ENCODE data around the gene PEX7.
"Not testable (repeated sequence)": the region's sequence is repeated elsewhere in the genome, so short reads cannot be mapped to it uniquely, and the experiment has no call there.

Gene PEX7

GRCh38 chr6:136787726-136788068 is 34.7 kb upstream of the PEX7 start:
- TF ChIP-seq SPI1 (IDR thresholded peaks at IDR 0.05; ENCODE audit: borderline replicate concordance, low read depth) (no peak), CTCF (IDR thresholded peaks at IDR 0.05; ENCODE audit: insufficient read depth, low read length) (no peak), GABPA (IDR thresholded peaks at IDR 0.05; ENCODE audit: low read depth) (no peak), POLR2AphosphoS5 (IDR thresholded peaks at IDR 0.05; ENCODE audit: low read depth) (no peak), REST (IDR thresholded peaks at IDR 0.05; ENCODE audit: insufficient replicate concordance, low read depth) (no peak)
- Histone ChIP-seq H3K4me3 (replicated peaks; ENCODE audit: insufficient read depth, low read length) (no peak overlapping the region), H3K27me3 (ENCODE audit: insufficient read depth, poor library complexity, severe bottlenecking) (no peaks in the 10 kb centered on the region)

DNA sequence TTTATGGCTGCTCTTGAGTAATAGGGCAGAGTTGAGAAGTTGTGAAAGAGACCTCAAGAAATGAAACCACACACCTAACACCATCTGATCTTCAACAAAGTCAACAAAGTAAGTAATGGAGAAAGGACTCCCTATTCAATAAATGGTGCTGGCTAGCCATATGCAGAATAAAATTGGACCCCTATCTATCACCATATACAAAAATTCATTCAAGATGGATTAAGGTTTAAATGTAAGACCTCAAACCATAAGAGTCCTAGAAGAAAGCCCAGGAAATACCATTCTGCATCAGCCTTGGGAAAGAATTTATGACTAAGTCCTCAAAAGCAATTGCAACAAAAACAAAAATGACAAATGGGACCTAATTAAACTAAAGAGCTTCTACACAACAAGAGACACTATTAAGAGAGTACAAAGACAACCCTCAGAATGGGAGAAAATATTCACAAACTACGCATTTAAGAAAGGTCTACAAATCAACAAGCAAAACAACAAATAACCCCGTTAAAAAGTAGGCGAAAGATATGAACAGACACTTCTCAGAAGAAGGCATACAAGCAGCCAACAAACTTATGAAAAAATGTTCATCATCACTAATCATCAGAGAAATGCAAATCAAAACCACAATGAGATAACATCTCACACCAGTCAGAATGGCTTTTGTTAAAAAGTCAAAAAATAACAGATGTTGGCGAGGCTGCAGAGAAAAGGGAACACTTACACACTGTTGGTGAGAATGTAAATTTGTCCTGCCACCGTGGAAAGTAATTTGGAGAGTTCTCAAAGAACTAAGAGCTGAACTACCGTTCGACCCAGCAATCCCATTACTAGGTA is 34.1 kb upstream of the PEX7 start:
- no peak for TF ChIP-seq SPI1 (IDR thresholded peaks at IDR 0.05; ENCODE audit: borderline replicate concordance, low read depth)
- H3K27ac ChIP-seq (replicated peaks), result peak overlapping the region; percentile 65
- H3K27me3 ChIP-seq (ENCODE audit: insufficient read depth, poor library complexity, severe bottlenecking), result no peaks in the 10 kb centered on the region
- no peak overlapping the region for H3K4me3 ChIP-seq (replicated peaks; ENCODE audit: insufficient read depth, low read length)
- DNase-seq (ENCODE audit: low read depth in 1 of 2, low spot score in 1 of 2), result peak in 1 of 2 experiments; percentile 63

More at GRCh38 chr6:136787726-136788068, 34.7 kb upstream of the PEX7 start:
- H3K27ac ChIP-seq (replicated peaks), result peak overlapping the region; percentile 65
- no peak for DNase-seq (ENCODE audit: low read depth in 1 of 2, low spot score in 1 of 2)

- not testable (repeated sequence) for DNase-seq (ENCODE audit: low read depth in 1 of 2, low spot score in 1 of 2); H3K27me3 ChIP-seq (ENCODE audit: insufficient read depth, poor library complexity, severe bottlenecking); H3K27ac ChIP-seq (replicated peaks); H3K4me3 ChIP-seq (replicated peaks; ENCODE audit: insufficient read depth, low read length)
Measured at GRCh38 chr6:136789440-136789839, 33.0 kb upstream of the PEX7 start.

GRCh38 chr6:136790411-136791295 is 31.7 kb upstream of the PEX7 start:
- TF ChIP-seq POLR2AphosphoS5 (IDR thresholded peaks at IDR 0.05; ENCODE audit: low read depth) (no peak), SPI1 (IDR thresholded peaks at IDR 0.05; ENCODE audit: borderline replicate concordance, low read depth) (no peak), CTCF (IDR thresholded peaks at IDR 0.05; ENCODE audit: insufficient read depth, low read length) (no peak), GABPA (IDR thresholded peaks at IDR 0.05; ENCODE audit: low read depth) (no peak)
- no peak for DNase-seq (ENCODE audit: low read depth in 1 of 2, low spot score in 1 of 2)
- H3K27ac ChIP-seq (replicated peaks), result peak overlapping the region; percentile 91
- H3K4me3 ChIP-seq (replicated peaks; ENCODE audit: insufficient read depth, low read length), result peak overlapping the region; percentile 87
- no peaks in the 10 kb centered on the region for H3K27me3 ChIP-seq (ENCODE audit: insufficient read depth, poor library complexity, severe bottlenecking)

- Histone ChIP-seq H3K4me3 (replicated peaks; ENCODE audit: insufficient read depth, low read length) (peak overlapping the region; percentile 87), H3K27me3 (ENCODE audit: insufficient read depth, poor library complexity, severe bottlenecking) (no peaks in the 10 kb centered on the region), H3K27ac (replicated peaks) (peak overlapping the region; percentile 91)
- TF ChIP-seq CTCF (IDR thresholded peaks at IDR 0.05; ENCODE audit: insufficient read depth, low read length) (no peak), POLR2AphosphoS5 (IDR thresholded peaks at IDR 0.05; ENCODE audit: low read depth) (peak; percentile 52)
- peak in 1 of 2 experiments; percentile 82 for DNase-seq (ENCODE audit: low read depth in 1 of 2, low spot score in 1 of 2)
Measured at GRCh38 chr6:136791296-136792094, 30.9 kb upstream of the PEX7 start.
